Liver (tissue), 9 donors: ENCODE data around the gene BST1. TPM values are rescaled to one million over a fixed set of nuclear protein-coding genes. Genes with fewer than 3 reads are reported as not detected.

Experiments used
- DNase-seq: peaks from one replicate; pipeline ENCODE4 v3.0.0-alpha.2; 2017; ENCODE audit warnings: low spot score
- H3K27ac ChIP-seq, 2 donors: one replicate each; pipeline ENCODE4 v1.7.0; 2013; ENCODE audit warnings: inconsistent platforms in 2 of 2, low read length in 2 of 2, control low read depth in 1 of 2, low read depth in 1 of 2, mild to moderate bottlenecking in 1 of 2
- H3K27me3 ChIP-seq, 4 donors: one replicate each; pipeline versions ENCODE4 v1.6.1 to v1.7.0; 2013; ENCODE audit warnings: low read length in 3 of 4, inconsistent platforms in 1 of 4, mild to moderate bottlenecking in 1 of 4, moderate library complexity in 1 of 4; ENCODE audit not compliant: control insufficient read depth in 4 of 4, insufficient read depth in 4 of 4
- H3K36me3 ChIP-seq, 4 donors: one replicate each; pipeline versions ENCODE4 v1.6.1 to v1.7.0; 2013; ENCODE audit warnings: low read length in 3 of 4, mild to moderate bottlenecking in 3 of 4, low read depth in 1 of 4, moderate library complexity in 1 of 4; ENCODE audit not compliant: control insufficient read depth in 4 of 4, insufficient read depth in 3 of 4
- H3K4me1 ChIP-seq, 4 donors: one replicate each; pipeline versions ENCODE4 v1.6.1 to v1.7.0; 2013; ENCODE audit warnings: low read length in 3 of 4, mild to moderate bottlenecking in 3 of 4, moderate library complexity in 1 of 4; ENCODE audit not compliant: control insufficient read depth in 4 of 4, insufficient read depth in 4 of 4
- H3K4me3 ChIP-seq, 3 donors: one replicate each; pipeline versions ENCODE4 v1.6.1 to v1.7.0; 2013; ENCODE audit warnings: low read length in 3 of 3, control low read depth in 1 of 3, low read depth in 1 of 3, mild to moderate bottlenecking in 1 of 3
- H3K9ac ChIP-seq, 2 donors: one replicate each; pipeline ENCODE4 v1.7.0; 2013; ENCODE audit warnings: low read length in 2 of 2, mild to moderate bottlenecking in 2 of 2, moderate library complexity in 2 of 2, control low read depth in 1 of 2, low read depth in 1 of 2
- H3K9me3 ChIP-seq, 4 donors: one replicate each; pipeline versions ENCODE4 v1.6.1 to v1.7.0; 2013; ENCODE audit warnings: low read length in 3 of 4; ENCODE audit not compliant: control insufficient read depth in 4 of 4
- EGR1 ChIP-seq, 2 donors: IDR thresholded peaks; 2 replicates each; pipeline ENCODE4 v1.6.1; 2016 to 2018; ENCODE audit warnings: antibody characterized with exemption in 2 of 2, low read depth in 2 of 2
- FOXA1 ChIP-seq: IDR thresholded peaks from 2 replicates; pipeline ENCODE4 v1.6.1; 2016; ENCODE audit warnings: antibody characterized with exemption
- FOXA2 ChIP-seq: IDR thresholded peaks from 2 replicates; pipeline ENCODE4 v1.6.1; 2016; ENCODE audit warnings: antibody characterized with exemption
- GABPA ChIP-seq, 2 donors: IDR thresholded peaks in 1 of 2; conservative IDR thresholded peaks in 1 of 2; 2 replicates each; pipeline ENCODE4 v1.6.1; 2016; ENCODE audit warnings: antibody characterized with exemption in 2 of 2, mild to moderate bottlenecking in 1 of 2, moderate library complexity in 1 of 2
- HNF4A ChIP-seq, 2 donors: conservative IDR thresholded peaks; 2 replicates each; pipeline ENCODE4 v1.6.1; 2016; ENCODE audit warnings: antibody characterized with exemption in 2 of 2, mild to moderate bottlenecking in 2 of 2
- HNF4G ChIP-seq: IDR thresholded peaks from 2 replicates; pipeline ENCODE4 v1.6.1; 2016; ENCODE audit warnings: antibody characterized with exemption
- JUND ChIP-seq, 2 donors: IDR thresholded peaks; 2 replicates each; pipeline ENCODE4 v1.6.1; 2016; ENCODE audit warnings: antibody characterized with exemption in 2 of 2
- NR2F2 ChIP-seq: IDR thresholded peaks from 2 replicates; pipeline ENCODE4 v1.6.1; 2016; ENCODE audit warnings: antibody characterized with exemption
- RAD21 ChIP-seq, 2 donors: IDR thresholded peaks; 2 replicates each; pipeline ENCODE4 v1.6.1; 2016; ENCODE audit warnings: antibody characterized with exemption in 2 of 2, mild to moderate bottlenecking in 2 of 2
- RXRA ChIP-seq, 2 donors: IDR thresholded peaks; 2 replicates each; pipeline ENCODE4 v1.6.1; 2017 to 2018; ENCODE audit warnings: antibody characterized with exemption in 2 of 2, mild to moderate bottlenecking in 1 of 2
- SP1 ChIP-seq: IDR thresholded peaks from 2 replicates; pipeline ENCODE4 v1.6.1; 2018; ENCODE audit warnings: antibody characterized with exemption, mild to moderate bottlenecking
- TAF1 ChIP-seq: conservative IDR thresholded peaks from 2 replicates; pipeline ENCODE4 v1.6.1; 2016; ENCODE audit warnings: antibody characterized with exemption, mild to moderate bottlenecking
- YY1 ChIP-seq: IDR thresholded peaks from 2 replicates; pipeline ENCODE4 v1.6.1; 2016; ENCODE audit warnings: antibody characterized with exemption, mild to moderate bottlenecking
- WGBS: extraction: QIAGEN DNeasy Blood & Tissue Kit; methylation state at CpG from one replicate; pipeline ENCODE4 v1.1.7; 2013; 5-methylcytosine and 5-hydroxymethylcytosine counted together
- polyA plus RNA-seq, 2 donors: library from polyadenylated mRNA; stranded (reverse) in 1 of 2; unstranded in 1 of 2; fragments of 200-250 nt in 1 of 2; fragments of >200 nt in 1 of 2; fragmentation: Nextera tagmentation in 1 of 2; extraction: Ambion mirVana in 1 of 2; gene quantifications; one replicate each; pipeline versions ENCODE4 v1.2.1 to v1.2.3, GENCODE V29; 2013 to 2015
- total RNA-seq, 2 donors: library from RNA; depleted of rRNA; stranded (reverse); fragments of >200 nt; gene quantifications; one replicate each; pipeline ENCODE4 v1.2.3, GENCODE V29; 2014
- TF ChIP-seq, protein P1 (sequence below): IDR thresholded peaks from 2 replicates; pipeline ENCODE4 v1.6.1; 2016; ENCODE audit warnings: antibody characterized with exemption
- TF ChIP-seq, protein P2 (sequence below): IDR thresholded peaks from 2 replicates; pipeline ENCODE4 v1.6.1; 2016; ENCODE audit warnings: antibody characterized with exemption, mild to moderate bottlenecking
- TF ChIP-seq, protein P3 (sequence below): IDR thresholded peaks from 2 replicates; pipeline ENCODE4 v1.6.1; 2016; ENCODE audit warnings: antibody characterized with exemption
- TF ChIP-seq, protein P4 (sequence below): IDR thresholded peaks from 2 replicates; pipeline ENCODE4 v1.6.1; 2016; ENCODE audit warnings: antibody characterized with exemption
- donor health status: healthy.
- donor health status: healthy.
- donor health status: healthy.
- donor health status: healthy.
- donor health status: healthy.

Gene BST1
- total and polyA plus RNA-seq, 4 donors: 3.7 to 13.2 (median 9.9) TPM

DNA sequence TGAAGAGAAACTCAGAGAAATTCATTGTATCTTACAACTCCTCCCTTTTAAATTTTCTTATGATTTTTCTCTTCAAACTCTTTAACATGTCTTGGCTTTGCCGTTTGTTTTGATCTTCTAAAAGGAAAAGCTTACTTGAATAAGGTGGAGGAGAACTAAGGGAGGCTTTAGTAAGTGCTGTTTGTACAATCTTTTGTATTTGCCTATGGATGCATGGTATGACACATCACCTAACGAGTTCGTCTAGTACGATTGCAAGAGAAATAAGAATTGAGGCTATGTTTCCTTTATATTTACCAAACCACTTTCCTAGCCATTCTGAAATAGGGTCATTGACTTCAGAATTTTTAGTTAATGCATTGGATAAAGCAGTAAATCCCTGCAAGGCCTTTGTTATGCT, 8.4 kb upstream of the BST1 start:
- peaks cover 0 to 9% (median 3%) of the 10 kb centered on the region in 4 donors for H3K4me1 ChIP-seq
- no peak overlapping the region for H3K9ac ChIP-seq
- 92% methylated on average over 4 of the region's 4 CpGs for WGBS
- no peaks in the 10 kb centered on the region for H3K9me3 ChIP-seq
- no peak for DNase-seq
- H3K36me3 ChIP-seq: peaks cover 0 to 2% (median 0%) of the 10 kb centered on the region in 4 donors
- no peak overlapping the region for H3K4me3 ChIP-seq
- H3K27me3 ChIP-seq: no peaks in the 10 kb centered on the region
- no peak overlapping the region for H3K27ac ChIP-seq
- TF ChIP-seq YY1 (no peak), JUND (IDR thresholded peaks at IDR 0.05) (no peak), TAF1 (no peak), GABPA (IDR thresholded peaks at IDR 0.05 in 1 of 2, conservative IDR thresholded peaks at IDR 0.05 in 1 of 2) (no peak), HNF4G (no peak)

DNA sequence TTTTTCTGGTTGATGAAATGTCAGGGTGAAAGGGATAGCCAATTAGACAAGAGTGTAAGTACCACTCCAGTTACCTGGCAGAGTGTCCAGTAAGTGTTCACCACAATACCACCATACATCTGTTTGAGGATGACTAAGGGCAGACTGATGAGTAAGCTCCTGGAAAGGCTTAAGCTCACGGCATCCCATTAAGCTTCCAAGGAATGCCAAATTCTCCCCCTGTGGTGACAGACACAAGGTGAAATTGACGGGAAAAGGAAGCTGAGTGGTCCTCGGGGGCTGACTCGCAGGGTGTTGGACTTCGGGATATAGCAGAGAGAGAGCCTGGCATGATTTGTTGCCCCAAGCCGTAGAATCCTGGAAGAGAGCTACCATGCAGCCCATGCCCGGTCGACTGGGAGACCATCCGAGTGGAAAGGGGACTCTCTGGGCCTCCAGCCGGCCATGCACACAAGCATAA, 7.6 kb upstream of the BST1 start:
- Histone ChIP-seq H3K4me1 (peaks cover 0 to 10% (median 5%) of the 10 kb centered on the region in 4 donors), H3K27me3 (no peaks in the 10 kb centered on the region), H3K9me3 (no peaks in the 10 kb centered on the region), H3K4me3 (no peak overlapping the region), H3K36me3 (peaks cover 0 to 2% (median 0%) of the 10 kb centered on the region in 4 donors), H3K27ac (no peak overlapping the region), H3K9ac (no peak overlapping the region)
- 95% methylated on average over 10 of the region's 10 CpGs for WGBS
- TF ChIP-seq FOXA2 (no peak), RAD21 (IDR thresholded peaks at IDR 0.05) (no peak), HNF4A (conservative IDR thresholded peaks at IDR 0.05) (no peak), FOXA1 (no peak), RXRA (IDR thresholded peaks at IDR 0.05) (no peak), JUND (IDR thresholded peaks at IDR 0.05) (no peak), TAF1 (no peak), HNF4G (no peak), NR2F2 (no peak), YY1 (no peak), EGR1 (IDR thresholded peaks at IDR 0.05; ENCODE audit: low read depth in 2 of 2) (no peak), GABPA (IDR thresholded peaks at IDR 0.05 in 1 of 2, conservative IDR thresholded peaks at IDR 0.05 in 1 of 2) (no peak), SP1 (no peak)
- TF ChIP-seq, protein P1, sequence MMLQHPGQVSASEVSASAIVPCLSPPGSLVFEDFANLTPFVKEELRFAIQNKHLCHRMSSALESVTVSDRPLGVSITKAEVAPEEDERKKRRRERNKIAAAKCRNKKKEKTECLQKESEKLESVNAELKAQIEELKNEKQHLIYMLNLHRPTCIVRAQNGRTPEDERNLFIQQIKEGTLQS: no peak
- TF ChIP-seq, protein P2, sequence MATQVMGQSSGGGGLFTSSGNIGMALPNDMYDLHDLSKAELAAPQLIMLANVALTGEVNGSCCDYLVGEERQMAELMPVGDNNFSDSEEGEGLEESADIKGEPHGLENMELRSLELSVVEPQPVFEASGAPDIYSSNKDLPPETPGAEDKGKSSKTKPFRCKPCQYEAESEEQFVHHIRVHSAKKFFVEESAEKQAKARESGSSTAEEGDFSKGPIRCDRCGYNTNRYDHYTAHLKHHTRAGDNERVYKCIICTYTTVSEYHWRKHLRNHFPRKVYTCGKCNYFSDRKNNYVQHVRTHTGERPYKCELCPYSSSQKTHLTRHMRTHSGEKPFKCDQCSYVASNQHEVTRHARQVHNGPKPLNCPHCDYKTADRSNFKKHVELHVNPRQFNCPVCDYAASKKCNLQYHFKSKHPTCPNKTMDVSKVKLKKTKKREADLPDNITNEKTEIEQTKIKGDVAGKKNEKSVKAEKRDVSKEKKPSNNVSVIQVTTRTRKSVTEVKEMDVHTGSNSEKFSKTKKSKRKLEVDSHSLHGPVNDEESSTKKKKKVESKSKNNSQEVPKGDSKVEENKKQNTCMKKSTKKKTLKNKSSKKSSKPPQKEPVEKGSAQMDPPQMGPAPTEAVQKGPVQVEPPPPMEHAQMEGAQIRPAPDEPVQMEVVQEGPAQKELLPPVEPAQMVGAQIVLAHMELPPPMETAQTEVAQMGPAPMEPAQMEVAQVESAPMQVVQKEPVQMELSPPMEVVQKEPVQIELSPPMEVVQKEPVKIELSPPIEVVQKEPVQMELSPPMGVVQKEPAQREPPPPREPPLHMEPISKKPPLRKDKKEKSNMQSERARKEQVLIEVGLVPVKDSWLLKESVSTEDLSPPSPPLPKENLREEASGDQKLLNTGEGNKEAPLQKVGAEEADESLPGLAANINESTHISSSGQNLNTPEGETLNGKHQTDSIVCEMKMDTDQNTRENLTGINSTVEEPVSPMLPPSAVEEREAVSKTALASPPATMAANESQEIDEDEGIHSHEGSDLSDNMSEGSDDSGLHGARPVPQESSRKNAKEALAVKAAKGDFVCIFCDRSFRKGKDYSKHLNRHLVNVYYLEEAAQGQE: no peak
- TF ChIP-seq, protein P3, sequence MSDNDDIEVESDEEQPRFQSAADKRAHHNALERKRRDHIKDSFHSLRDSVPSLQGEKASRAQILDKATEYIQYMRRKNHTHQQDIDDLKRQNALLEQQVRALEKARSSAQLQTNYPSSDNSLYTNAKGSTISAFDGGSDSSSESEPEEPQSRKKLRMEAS: no peak
- TF ChIP-seq, protein P4, sequence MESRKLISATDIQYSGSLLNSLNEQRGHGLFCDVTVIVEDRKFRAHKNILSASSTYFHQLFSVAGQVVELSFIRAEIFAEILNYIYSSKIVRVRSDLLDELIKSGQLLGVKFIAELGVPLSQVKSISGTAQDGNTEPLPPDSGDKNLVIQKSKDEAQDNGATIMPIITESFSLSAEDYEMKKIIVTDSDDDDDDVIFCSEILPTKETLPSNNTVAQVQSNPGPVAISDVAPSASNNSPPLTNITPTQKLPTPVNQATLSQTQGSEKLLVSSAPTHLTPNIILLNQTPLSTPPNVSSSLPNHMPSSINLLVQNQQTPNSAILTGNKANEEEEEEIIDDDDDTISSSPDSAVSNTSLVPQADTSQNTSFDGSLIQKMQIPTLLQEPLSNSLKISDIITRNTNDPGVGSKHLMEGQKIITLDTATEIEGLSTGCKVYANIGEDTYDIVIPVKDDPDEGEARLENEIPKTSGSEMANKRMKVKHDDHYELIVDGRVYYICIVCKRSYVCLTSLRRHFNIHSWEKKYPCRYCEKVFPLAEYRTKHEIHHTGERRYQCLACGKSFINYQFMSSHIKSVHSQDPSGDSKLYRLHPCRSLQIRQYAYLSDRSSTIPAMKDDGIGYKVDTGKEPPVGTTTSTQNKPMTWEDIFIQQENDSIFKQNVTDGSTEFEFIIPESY: no peak
- no peak for DNase-seq
